SK-N-SH (cell line): Measurements from ENCODE around the gene MS4A4E. TPM values are rescaled to one million over a fixed set of nuclear protein-coding genes. Genes with fewer than 3 reads are reported as not detected.

ENCODE experiments used
- CTCF ChIA-PET: fragments of 300-600, 350-600 bp; formaldehyde crosslinking; extraction: SDS; loops from one replicate; lab custom pipeline; 2021; lab: Yijun Ruan, JAX
- POLR2A ChIA-PET: fragments of 350-600 bp; sonication (Branson Sonifier 250); formaldehyde crosslinking; extraction: SDS; loops from one replicate; lab custom pipeline; 2020; ENCODE audit warnings: antibody characterized with exemption, inconsistent platforms; lab: Yijun Ruan, JAX
- DNase-seq: peaks from one replicate; pipeline ENCODE4 v3.0.0; 2012
- H2AFZ ChIP-seq: fragments of 200-600 bp; sonication (generic); 2 replicates; pipeline ENCODE4 v1.8.1; 2016; ENCODE audit warnings: antibody characterized with exemption, mild to moderate bottlenecking, low read depth
- H3F3A ChIP-seq: fragments of 200-600 bp; sonication (generic); replicated peaks from 2 replicates; pipeline ENCODE3; 2016; ENCODE audit warnings: antibody characterized with exemption, mild to moderate bottlenecking; ENCODE audit not compliant: insufficient read depth
- H3K27ac ChIP-seq, 2 experiments: fragments of 200-500 bp in 1 of 2; fragments of 200-600 bp in 1 of 2; sonication (Bioruptor generic) in 1 of 2; sonication (generic), shearing (Covaris generic) in 1 of 2; 2 replicates each; pipeline versions ENCODE4 v1.5.1 to v1.6.1; 2014 to 2016; ENCODE audit warnings: low read depth in 2 of 2, inconsistent platforms in 1 of 2, low read length in 1 of 2, mild to moderate bottlenecking in 1 of 2, mixed read lengths in 1 of 2
- H3K27me3 ChIP-seq: fragments of 200-600 bp; sonication (generic), shearing (Covaris generic); 2 replicates; pipeline ENCODE4 v1.6.1; 2016; ENCODE audit warnings: mixed run types; ENCODE audit not compliant: insufficient read depth
- H3K36me3 ChIP-seq, 2 experiments: fragments of 200-500 bp in 1 of 2; fragments of 200-600 bp in 1 of 2; sonication (Bioruptor generic) in 1 of 2; sonication (generic) in 1 of 2; replicated peaks in 1 of 2; 2 replicates each; pipeline versions ENCODE3 to v1.5.1; 2014 to 2016; ENCODE audit warnings: low read length in 1 of 2, mild to moderate bottlenecking in 1 of 2; ENCODE audit not compliant: insufficient read depth in 2 of 2, control insufficient read depth in 1 of 2
- H3K4me1 ChIP-seq, 2 experiments: fragments of 200-500 bp in 1 of 2; fragments of 200-600 bp in 1 of 2; sonication (Bioruptor generic) in 1 of 2; sonication (generic), shearing (Covaris generic) in 1 of 2; 2 replicates each; pipeline versions ENCODE4 v1.5.1 to v1.6.1; 2014 to 2016; ENCODE audit warnings: low read depth in 1 of 2, low read length in 1 of 2, mixed run types in 1 of 2; ENCODE audit not compliant: insufficient read depth in 2 of 2, control insufficient read depth in 1 of 2
- H3K4me2 ChIP-seq: fragments of 200-600 bp; sonication (generic), shearing (Covaris generic); 2 replicates; pipeline ENCODE4 v1.6.1; 2017; ENCODE audit warnings: mixed run types
- H3K4me3 ChIP-seq, 2 experiments: fragments of 200-500 bp in 1 of 2; fragments of 200-600 bp in 1 of 2; sonication (Bioruptor generic) in 1 of 2; sonication (generic), shearing (Covaris generic) in 1 of 2; 2 replicates each; pipeline versions ENCODE4 v1.5.1 to v1.8.1; 2014 to 2016; ENCODE audit warnings: low read depth in 2 of 2, inconsistent platforms in 1 of 2, low read length in 1 of 2, mild to moderate bottlenecking in 1 of 2, mixed read lengths in 1 of 2, moderate library complexity in 1 of 2
- H3K79me2 ChIP-seq: fragments of 200-600 bp; sonication (generic); 2 replicates; pipeline ENCODE4 v1.8.1; 2017; ENCODE audit warnings: mild to moderate bottlenecking; ENCODE audit not compliant: insufficient read depth
- H3K9ac ChIP-seq: fragments of 200-600 bp; sonication (generic); 2 replicates; pipeline ENCODE4 v1.6.1; 2017; ENCODE audit warnings: mixed run types
- H3K9me2 ChIP-seq: fragments of 200-600 bp; sonication (generic); 2 replicates; pipeline ENCODE4 v1.6.1; 2017; ENCODE audit warnings: mixed run types
- H3K9me3 ChIP-seq: fragments of 200-600 bp; sonication (generic); 2 replicates; pipeline ENCODE4 v1.6.1; 2017; ENCODE audit warnings: mixed run types, mild to moderate bottlenecking, moderate library complexity
- H4K20me1 ChIP-seq: fragments of 200-600 bp; sonication (generic); 2 replicates; pipeline ENCODE4 v1.6.1; 2017; ENCODE audit warnings: mild to moderate bottlenecking, mixed run types; ENCODE audit not compliant: insufficient read depth
- CHD2 ChIP-seq: fragments of 150-350 bp; IDR thresholded peaks from 2 replicates; pipeline ENCODE4 v1.6.1; 2018; ENCODE audit warnings: low read length; ENCODE audit not compliant: partially characterized antibody
- CTCF ChIP-seq: fragments of 200-600 bp; sonication (generic); IDR thresholded peaks from 2 replicates; pipeline ENCODE4 v1.6.1; 2017; ENCODE audit warnings: antibody characterized with exemption, mild to moderate bottlenecking, moderate library complexity
- EZH2phosphoT487 ChIP-seq: fragments of 200-600 bp; sonication (generic); IDR thresholded peaks from 2 replicates; pipeline ENCODE4 v1.6.1; 2017; ENCODE audit warnings: low read depth, mixed run types, mild to moderate bottlenecking, antibody characterized with exemption, moderate library complexity, borderline replicate concordance
- FOSL2 ChIP-seq: IDR thresholded peaks from 2 replicates; pipeline ENCODE4 v1.4.0; 2012; ENCODE audit warnings: low read depth, mild to moderate bottlenecking, moderate library complexity, borderline replicate concordance
- FOXM1 ChIP-seq: IDR thresholded peaks from 2 replicates; pipeline ENCODE4 v1.4.0; 2012; ENCODE audit warnings: low read depth, mild to moderate bottlenecking
- GABPA ChIP-seq: IDR thresholded peaks from 2 replicates; pipeline ENCODE4 v1.4.0; 2012; ENCODE audit warnings: low read depth, mild to moderate bottlenecking
- GATA2 ChIP-seq: sonication (generic); formaldehyde crosslinking; IDR thresholded peaks from 2 replicates; pipeline ENCODE4 v1.5.0; 2020; ENCODE audit warnings: mild to moderate bottlenecking, missing genetic modification reagents
- IRF3 ChIP-seq: fragments of 150-350 bp; IDR thresholded peaks from 2 replicates; pipeline ENCODE4 v1.6.1; 2016; ENCODE audit warnings: mild to moderate bottlenecking, low read depth, low read length
- MAX ChIP-seq: IDR thresholded peaks from 2 replicates; pipeline ENCODE4 v1.4.0; 2012; ENCODE audit warnings: low read depth
- MXI1 ChIP-seq: IDR thresholded peaks from 2 replicates; pipeline ENCODE4 v1.6.1; 2012; ENCODE audit warnings: mild to moderate bottlenecking, low read depth, low read length, improper control_type of control experiment
- RAD21 ChIP-seq: IDR thresholded peaks from 2 replicates; pipeline ENCODE4 v1.6.1; 2012; ENCODE audit warnings: mild to moderate bottlenecking, low read length
- RCOR1 ChIP-seq: fragments of 150-350 bp; IDR thresholded peaks from 2 replicates; pipeline ENCODE4 v1.6.1; 2017; ENCODE audit warnings: antibody characterized with exemption, low read length
- RXRA ChIP-seq: IDR thresholded peaks from 2 replicates; pipeline ENCODE4 v1.4.0; 2012; ENCODE audit warnings: low read depth, mild to moderate bottlenecking, borderline replicate concordance
- TAF1 ChIP-seq: IDR thresholded peaks from 2 replicates; pipeline ENCODE4 v1.6.1; 2012; ENCODE audit warnings: low read depth, mild to moderate bottlenecking, low read length, moderate library complexity, borderline replicate concordance
- TCF12 ChIP-seq: IDR thresholded peaks from 2 replicates; pipeline ENCODE4 v1.4.0; 2012
- TEAD4 ChIP-seq: IDR thresholded peaks from 2 replicates; pipeline ENCODE4 v1.4.0; 2012; ENCODE audit warnings: mild to moderate bottlenecking, borderline replicate concordance; ENCODE audit not compliant: insufficient read depth
- USF1 ChIP-seq: IDR thresholded peaks from 2 replicates; pipeline ENCODE4 v1.4.0; 2012; ENCODE audit warnings: low read depth, borderline replicate concordance
- USF2 ChIP-seq: fragments of 150-350 bp; IDR thresholded peaks from 2 replicates; pipeline ENCODE4 v1.6.1; 2017; ENCODE audit warnings: antibody characterized with exemption, low read length, low read depth, borderline replicate concordance
- WGBS: methylation state at CpG from one replicate; pipeline ENCODE4 v1.1.6; 2017; ENCODE audit warnings: low lambda C conversion rate; 5-methylcytosine and 5-hydroxymethylcytosine counted together
- polyA plus RNA-seq, 3 experiments: library from polyadenylated mRNA; depleted of rRNA; stranded (reverse); fragments of >200 nt; gene quantifications; 2 replicates each; pipeline ENCODE4 v1.2.3, GENCODE V29; 2012

Gene MS4A4E
- polyA plus RNA-seq, 1 of the 3 experiments (the other 2 are of a cell fraction): not detected

GRCh38 chr11:60208146-60208895 is 34.6 kb downstream of the MS4A4E start:
- no peak overlapping the region for H2AFZ ChIP-seq
- POLR2A ChIA-PET: no interaction called here
- no peaks in the 10 kb centered on the region for H4K20me1 ChIP-seq
- no peak for DNase-seq
- no peaks in the 10 kb centered on the region for H3K4me1 ChIP-seq
- no peak overlapping the region for H3K4me2 ChIP-seq
- no peaks in the 10 kb centered on the region for H3K9me2 ChIP-seq
- CTCF ChIA-PET: interaction anchor here (1.1 kb wide), 1 partner anchor 15 kb away, joined by 4 read pairs; no protein-coding TSS in a partner anchor
- no peak overlapping the region for H3K9ac ChIP-seq
- WGBS: 10% methylated on average over 4 of the region's 4 CpGs
- no peaks in the 10 kb centered on the region for H3F3A ChIP-seq
- TF ChIP-seq USF2: no peak
- TF ChIP-seq RXRA: no peak
- TF ChIP-seq FOXM1: no peak
- TF ChIP-seq MAX: no peak
- TF ChIP-seq FOSL2: no peak
- TF ChIP-seq RCOR1: no peak
- no peak for TF ChIP-seq TAF1
- no peak for TF ChIP-seq IRF3
- no peak for TF ChIP-seq GABPA
- TF ChIP-seq RAD21: no peak
- no peak for TF ChIP-seq USF1
- no peak for TF ChIP-seq TEAD4
- TF ChIP-seq MXI1: no peak
- H3K4me3 ChIP-seq: no peak overlapping the region
- no peak overlapping the region for H3K27ac ChIP-seq
- H3K9me3 ChIP-seq: no peaks in the 10 kb centered on the region
- H3K27me3 ChIP-seq: no peaks in the 10 kb centered on the region
- H3K79me2 ChIP-seq: no peaks in the 10 kb centered on the region
- no peaks in the 10 kb centered on the region for H3K36me3 ChIP-seq

- H3K4me3 ChIP-seq: no peak overlapping the region
- no peak overlapping the region for H3K9ac ChIP-seq
- no peak overlapping the region for H2AFZ ChIP-seq
- POLR2A ChIA-PET: no interaction called here
- H3K36me3 ChIP-seq: no peaks in the 10 kb centered on the region
- no peaks in the 10 kb centered on the region for H3K27me3 ChIP-seq
- no peak for DNase-seq
- H3K9me2 ChIP-seq: no peaks in the 10 kb centered on the region
- H3K27ac ChIP-seq: no peak overlapping the region
- H3F3A ChIP-seq: no peaks in the 10 kb centered on the region
- CTCF ChIA-PET: no interaction called here
- H3K4me2 ChIP-seq: no peak overlapping the region
- H4K20me1 ChIP-seq: no peaks in the 10 kb centered on the region
- 33% methylated on average over 1 of the region's 1 CpG for WGBS
- H3K9me3 ChIP-seq: no peaks in the 10 kb centered on the region
- H3K4me1 ChIP-seq: no peaks in the 10 kb centered on the region
- H3K79me2 ChIP-seq: no peaks in the 10 kb centered on the region
- TF ChIP-seq MXI1 (no peak), TCF12 (no peak), USF2 (no peak), IRF3 (no peak), CHD2 (no peak), EZH2phosphoT487 (no peak), GATA2 (CRISPR knock-in tag) (no peak), CTCF (no peak)
These were observed 36.3 kb downstream of the MS4A4E start for GRCh38 chr11:60206616-60207015.
